MV-4-11 (cell line): ENCODE results near the gene LYPD4.

ENCODE experiments used
- DNase-seq: peaks from one replicate; lab custom pipeline; 2025; lab: John Stamatoyannopoulos, UW

The LYPD4 gene

DNA sequence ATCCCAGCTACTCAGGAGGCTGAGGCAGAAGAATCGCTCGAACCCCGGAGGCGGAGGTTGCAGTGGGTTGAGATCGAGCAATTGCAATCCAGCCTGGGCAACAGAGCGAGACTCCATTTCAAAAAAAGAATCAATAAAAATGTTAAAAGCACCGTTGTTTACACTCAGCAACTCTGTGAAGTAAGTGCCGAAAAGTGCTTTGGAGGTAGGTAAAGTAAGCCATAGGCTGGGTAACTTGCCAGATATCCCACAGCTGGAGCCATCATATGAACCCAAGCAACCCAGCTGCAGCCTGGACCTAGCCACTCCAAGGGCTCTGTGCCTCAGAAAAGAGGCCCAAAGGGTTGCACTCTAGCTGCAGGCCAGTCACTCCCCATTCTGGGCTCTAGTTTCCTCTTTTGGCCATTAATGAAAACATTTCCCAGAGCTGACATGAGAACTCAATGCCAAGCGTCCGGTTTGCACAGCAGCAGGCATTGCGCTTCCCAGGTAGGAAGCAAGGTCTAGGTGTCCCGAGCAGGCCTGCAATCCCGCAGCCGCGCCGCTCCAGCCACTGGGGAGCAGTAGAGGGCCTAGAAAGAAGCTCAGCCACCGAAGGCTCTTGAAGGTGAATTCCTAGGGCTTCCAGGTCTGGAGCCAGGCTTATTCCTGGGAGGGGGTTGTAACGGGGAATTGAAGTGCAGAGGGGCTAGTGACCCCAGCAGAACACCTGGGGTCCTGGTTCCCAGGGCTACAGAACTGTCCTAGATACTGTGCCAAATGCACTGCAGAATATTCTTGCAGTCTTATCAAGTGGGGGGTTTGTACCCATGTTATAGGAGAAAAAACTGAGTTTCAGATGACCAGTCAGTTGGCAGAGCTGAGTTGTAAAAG, 28.5 kb upstream of the LYPD4 start:
- DNase-seq = peak; percentile 71

GRCh38 chr19:41872384-41872774, 27.9 kb upstream of the LYPD4 start:
- DNase-seq = no peak

GRCh38 chr19:41871573-41872383, 27.3 kb upstream of the LYPD4 start:
- peak; percentile 98 for DNase-seq

DNA sequence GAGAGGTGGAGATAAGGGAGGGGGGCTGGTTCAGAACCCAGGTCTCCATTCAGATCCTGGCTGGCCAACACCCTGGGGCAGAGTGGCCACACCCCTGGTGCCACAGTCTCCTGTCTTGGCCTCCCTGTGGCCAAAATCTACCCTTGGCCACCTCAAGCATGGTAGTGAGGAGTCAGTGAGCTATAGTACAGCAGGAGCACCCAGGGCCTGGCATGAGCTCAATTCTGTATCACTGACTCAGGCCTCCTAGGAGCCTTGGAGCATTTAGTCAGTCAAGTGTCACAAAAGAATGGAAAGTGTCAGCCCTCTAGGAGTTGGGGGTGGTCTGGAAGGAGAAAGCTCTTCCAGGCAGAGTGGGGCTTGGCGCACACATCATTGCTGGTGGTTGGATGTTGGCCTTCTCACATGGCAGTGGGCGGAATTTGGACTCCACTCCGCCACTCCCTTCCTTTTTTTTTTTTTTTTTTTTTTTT, 26.0 kb upstream of the LYPD4 start:
- DNase-seq = peak; percentile 60

DNA sequence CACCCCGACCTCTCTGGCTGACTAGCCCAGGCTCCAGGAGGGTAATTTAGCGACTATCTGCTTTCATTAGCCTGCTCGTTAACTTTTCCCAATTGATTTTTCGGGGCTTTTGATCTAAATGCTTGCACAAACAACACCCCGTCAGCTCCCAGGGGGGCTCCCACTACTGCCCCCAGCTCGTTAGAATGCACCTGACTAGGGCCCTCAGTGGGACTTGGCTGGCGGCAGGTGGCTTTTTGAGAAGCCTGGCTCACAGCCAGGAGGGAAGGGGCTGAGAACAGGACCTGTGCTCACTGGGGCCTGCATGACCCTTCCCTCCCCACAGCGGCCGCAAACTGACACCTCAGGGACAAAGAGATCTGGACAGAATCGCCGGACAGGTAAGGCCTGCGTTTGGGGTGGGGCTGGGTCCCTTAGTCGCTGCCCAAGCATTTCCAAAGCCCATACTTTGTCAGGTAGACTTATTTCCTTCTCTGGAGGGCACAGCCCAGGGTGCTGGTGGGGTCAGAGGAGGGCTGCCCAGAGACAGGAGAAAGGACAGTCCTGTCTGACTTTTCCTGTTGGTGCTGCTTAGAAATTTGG, 25.0 kb upstream of the LYPD4 start:
- no peak for DNase-seq

DNA sequence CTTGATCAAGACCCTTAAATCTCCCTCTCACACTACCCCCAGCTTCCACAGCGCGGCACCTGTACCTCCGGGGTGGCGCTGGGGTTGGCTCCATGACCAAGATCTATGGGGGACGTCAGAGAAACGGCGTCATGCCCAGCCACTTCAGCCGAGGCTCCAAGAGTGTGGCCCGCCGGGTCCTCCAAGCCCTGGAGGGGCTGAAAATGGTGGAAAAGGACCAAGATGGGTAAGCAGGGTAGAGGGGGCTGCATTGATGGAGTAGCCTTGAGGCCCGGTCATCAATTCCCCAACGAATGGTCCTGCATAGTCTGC, 24.5 kb upstream of the LYPD4 start:
- DNase-seq = no peak

DNA sequence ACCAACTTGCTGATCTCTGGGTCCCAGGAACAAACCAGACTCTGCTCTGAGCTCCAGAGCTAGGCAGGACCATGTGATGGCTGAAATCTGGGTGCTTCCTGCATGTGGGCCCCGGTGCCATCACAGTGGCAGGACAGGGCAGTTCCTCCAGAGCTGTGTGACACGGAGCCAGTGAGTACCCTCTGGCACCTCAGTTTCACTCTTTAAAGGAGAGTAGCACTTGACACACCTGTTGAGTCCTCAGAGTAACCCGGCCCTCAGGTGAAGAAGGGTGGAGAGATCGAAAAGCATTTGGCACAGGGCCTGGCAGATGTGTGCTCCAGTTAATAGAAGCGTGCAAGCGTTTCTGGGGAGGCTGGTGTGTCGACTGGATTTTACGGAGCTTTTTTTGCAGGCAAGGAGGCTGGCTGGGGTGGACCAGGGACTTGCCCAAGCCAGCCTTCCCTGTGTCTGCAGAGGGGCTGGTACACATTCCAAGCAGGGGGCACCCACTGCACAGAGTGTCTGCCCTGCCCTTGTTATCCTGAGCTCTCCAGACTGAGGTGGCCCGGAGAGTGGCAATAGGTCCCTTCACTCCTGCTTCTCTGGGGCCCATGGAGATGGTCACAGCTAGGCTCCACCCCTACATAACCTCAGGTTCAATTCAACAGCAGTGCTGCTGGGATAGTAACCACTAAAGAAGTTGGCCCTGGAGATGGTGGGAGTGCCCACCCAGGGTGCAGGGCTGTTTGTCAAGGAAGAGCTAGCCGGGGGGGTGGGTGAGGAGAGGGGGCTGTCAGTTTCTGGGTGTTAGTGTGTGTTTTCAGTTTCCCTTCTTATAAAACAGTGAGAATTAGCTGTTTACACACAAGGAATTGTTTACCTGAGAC, 23.9 kb upstream of the LYPD4 start:
- no peak for DNase-seq

GRCh38 chr19:41866284-41866683, 21.8 kb upstream of the LYPD4 start:
- no peak for DNase-seq

DNA sequence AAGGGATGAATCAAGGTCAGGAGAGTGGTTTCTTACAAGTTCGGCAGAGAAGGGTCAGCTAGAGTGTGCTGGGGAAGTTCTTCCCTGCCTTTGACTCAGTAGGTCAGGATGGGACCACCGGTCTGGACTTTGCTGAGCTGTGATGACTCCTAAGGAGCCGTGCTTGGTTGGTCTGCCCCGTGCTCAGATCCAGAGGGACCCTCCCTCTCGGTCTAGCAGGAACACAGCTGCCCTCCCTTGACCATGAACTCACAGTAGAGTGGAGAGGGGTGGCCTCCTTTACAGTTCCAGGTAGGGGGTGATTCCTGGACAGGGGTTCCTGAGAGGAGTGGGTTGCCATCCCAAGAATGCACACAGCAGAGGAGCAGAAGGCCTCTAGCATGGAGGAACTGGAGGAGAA, 19.9 kb upstream of the LYPD4 start:
- no peak for DNase-seq

DNA sequence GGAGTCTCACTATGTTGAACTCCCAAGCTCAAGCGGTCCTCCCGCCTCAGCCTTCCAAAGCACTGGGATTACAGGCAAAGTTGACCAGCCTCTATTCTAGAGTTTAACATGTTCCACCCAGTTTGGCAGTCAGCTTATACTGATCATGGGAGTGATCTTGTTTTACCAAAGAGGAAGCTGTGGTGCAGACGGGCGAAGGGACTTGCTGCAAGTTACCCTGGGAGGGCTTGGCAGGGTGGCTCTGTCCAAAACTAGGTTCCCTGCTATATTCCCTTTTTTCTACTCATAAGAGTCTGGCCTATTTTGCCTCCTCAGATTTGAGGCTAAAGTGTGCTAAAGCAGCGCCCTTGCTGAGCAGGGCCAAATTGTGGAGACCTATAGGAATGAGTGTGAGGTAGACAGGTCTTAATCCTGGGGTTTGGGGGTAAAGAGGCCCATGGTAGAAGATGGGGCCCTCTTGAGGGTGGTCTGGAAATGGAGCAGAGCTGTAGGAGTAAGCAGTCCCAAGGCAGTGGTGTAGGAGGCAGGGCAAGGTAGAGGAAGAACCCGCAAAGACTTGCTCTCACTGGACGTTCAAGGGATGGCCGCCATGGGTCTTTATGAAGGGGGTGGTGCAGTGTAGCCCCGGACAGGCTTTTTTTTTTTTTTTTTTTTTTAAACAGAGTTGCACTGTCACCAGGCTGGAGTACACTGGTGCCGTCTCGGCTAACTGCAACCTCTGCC, 18.9 kb upstream of the LYPD4 start:
- peak; percentile 82 for DNase-seq

- no peak for DNase-seq
These were observed 18.0 kb upstream of the LYPD4 start for GRCh38 chr19:41862445-41862986.

GRCh38 chr19:41861846-41862245, 17.4 kb upstream of the LYPD4 start:
- DNase-seq = no peak

DNA sequence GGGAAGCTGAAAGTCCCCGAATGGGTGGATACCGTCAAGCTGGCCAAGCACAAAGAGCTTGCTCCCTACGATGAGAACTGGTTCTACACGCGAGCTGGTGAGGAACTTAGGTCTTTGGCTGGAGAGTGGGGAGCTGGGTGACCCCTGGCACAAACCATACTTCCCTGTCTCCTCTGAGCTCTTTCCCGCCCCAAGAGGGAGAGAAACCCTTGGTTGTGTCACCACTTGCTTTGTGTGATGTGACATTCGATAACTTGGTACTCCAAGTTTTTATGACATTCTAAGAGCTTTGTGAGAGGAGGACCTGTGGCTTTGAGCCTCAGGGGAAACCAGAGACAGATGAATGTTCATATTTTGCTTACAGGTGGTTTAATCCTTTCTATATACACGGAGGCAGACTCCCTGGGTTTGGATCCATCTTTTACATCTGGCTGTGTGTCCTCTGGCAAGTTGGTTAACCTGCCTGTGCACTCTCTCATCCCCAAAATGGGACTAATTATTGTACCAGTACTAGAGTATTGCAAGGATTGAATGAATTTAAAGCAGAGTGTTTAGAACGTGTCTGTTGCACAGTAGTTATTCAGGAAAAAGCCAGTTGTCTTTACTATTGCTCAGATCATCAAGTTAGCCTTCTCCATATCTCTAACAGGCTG, 16.8 kb upstream of the LYPD4 start:
- DNase-seq = peak; percentile 21

DNA sequence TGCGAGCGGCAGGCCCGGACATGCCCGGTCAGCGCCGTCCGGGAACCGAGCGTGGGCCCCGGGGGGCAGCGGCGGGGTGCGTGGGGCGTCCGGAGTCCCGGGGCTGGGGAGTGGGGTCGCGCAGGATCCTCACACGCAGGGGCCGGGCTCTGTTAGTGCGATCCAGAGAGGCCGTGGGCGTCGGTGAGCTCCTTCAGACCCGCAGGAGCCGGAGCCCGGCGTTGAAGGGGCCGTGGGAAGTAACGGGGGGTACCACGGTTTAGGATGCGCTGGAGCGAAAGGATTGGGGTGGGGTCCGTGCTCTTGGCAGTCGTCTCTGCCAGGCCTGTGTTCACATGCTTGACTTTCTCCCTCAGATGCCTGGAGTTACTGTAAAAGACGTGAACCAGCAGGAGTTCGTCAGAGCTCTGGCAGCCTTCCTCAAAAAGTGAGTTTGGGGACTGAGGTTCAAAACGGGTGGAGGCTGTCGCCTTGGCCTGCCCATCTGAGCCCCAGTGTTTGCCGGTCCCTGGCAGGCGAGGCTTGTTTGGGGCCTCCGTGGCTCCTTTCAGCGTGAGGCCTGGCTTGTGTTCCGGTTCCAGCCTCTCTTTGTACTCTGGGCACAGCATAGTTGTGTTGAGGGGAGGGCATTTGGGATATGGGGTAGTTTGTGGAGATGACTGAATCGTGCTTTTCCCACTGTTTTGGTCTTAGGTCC, 16.1 kb upstream of the LYPD4 start:
- DNase-seq = no peak

- DNase-seq = peak; percentile 100
These were observed 15.3 kb upstream of the LYPD4 start, which contains the start of gene RPS19 for GRCh38 chr19:41859618-41860418. Gene RPS19, plus strand, starts transcription at chr19:41860255. Its CDS starts 520 bp downstream, at chr19:41860775.

DNA sequence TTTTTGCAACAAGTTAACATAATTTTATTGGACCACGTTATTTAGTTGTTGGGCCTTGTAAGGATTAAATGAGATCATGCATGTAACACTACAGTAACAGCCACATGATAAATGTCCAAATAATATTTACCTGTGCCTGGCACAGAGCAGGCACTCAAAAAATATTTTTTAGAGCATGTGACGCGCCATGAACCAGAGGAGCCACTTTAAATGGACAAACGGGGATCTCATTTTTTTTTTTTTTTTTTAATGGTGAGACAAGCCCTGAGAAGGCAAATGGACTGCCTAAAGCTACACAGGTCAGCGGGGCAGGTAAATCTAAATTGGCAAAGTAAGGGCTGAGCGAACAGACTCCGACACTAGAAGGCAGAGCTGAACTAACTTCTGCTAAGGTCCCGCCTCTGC, 14.7 kb upstream of the LYPD4 start:
- DNase-seq = no peak

DNA sequence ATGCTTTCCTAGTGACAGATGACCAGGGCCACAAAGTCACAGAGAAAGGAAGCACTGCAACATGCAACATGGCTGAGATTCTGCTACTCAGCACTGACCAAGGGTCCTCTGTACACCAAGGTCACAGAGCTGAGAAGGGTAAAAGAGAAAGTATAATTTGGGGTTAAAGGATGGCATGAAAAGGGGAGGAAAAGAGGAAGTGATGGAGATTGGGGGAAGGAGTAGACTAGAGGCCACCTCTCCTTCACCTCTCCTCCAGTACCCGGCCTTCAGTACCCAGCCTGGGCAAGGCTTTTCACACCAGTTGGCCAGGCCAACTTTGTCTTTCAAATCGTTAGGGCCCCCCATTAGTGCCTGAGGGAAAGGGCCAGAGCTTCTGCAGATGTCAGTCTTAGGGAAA, 9.3 kb upstream of the LYPD4 start:
- DNase-seq = peak; percentile 36

- DNase-seq = no peak
These were observed 8.9 kb upstream of the LYPD4 start for GRCh38 chr19:41853344-41853743.

GRCh38 chr19:41851456-41851855, 7.0 kb upstream of the LYPD4 start:
- no peak for DNase-seq
